HG02610 (cell line): ENCODE results near the gene HSPA14.
A peak's percentile ranks its signal among the peaks of the same experiment; 100 is the strongest.
"Not testable (repeated sequence)": the region's sequence is repeated elsewhere in the genome, so short reads cannot be mapped to it uniquely, and the experiment has no call there.

ENCODE experiments used
- ATAC-seq: cut with Tn5 transposase; IDR thresholded peaks from one replicate; pipeline ENCODE4 v1.9.1; 2021; ENCODE audit warnings: mild to moderate bottlenecking, moderate library complexity; ENCODE audit not compliant: unreplicated experiment

Gene HSPA14, protein sequence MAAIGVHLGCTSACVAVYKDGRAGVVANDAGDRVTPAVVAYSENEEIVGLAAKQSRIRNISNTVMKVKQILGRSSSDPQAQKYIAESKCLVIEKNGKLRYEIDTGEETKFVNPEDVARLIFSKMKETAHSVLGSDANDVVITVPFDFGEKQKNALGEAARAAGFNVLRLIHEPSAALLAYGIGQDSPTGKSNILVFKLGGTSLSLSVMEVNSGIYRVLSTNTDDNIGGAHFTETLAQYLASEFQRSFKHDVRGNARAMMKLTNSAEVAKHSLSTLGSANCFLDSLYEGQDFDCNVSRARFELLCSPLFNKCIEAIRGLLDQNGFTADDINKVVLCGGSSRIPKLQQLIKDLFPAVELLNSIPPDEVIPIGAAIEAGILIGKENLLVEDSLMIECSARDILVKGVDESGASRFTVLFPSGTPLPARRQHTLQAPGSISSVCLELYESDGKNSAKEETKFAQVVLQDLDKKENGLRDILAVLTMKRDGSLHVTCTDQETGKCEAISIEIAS

GRCh38 chr10:14837757-14838581, at the start of gene HSPA14, which contains the start of the genes CDNF and MSANTD7:
Gene HSPA14 (plus strand): TSS chr10:14838306. CDS start chr10:14838403, 97 bp downstream.
Gene CDNF (minus strand): TSS chr10:14838037. CDS start chr10:14837946, 91 bp downstream.
Gene MSANTD7 (plus strand): TSS chr10:14838306. CDS start chr10:14842285, 3,979 bp downstream.
- peak; percentile 94 for ATAC-seq

DNA sequence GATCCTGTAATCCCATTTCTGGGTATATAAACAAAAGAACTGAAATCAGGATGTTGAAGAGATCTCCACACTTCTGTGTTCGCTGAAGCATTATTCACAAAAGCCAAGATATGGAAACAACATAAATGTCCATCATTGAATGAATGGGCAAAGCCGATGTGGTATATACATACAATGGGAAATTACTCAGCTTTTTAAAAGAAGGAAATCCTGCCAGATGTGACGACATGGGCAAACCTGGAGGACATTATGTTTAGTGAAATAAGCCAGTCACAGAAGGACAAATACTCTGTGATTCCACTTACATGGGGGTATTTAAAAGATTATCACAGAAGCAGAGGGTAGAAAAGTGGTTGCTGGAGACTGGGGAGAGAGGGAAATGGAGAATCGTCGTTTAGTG, 39.5 kb upstream of the HSPA14 start:
- no peak for ATAC-seq

GRCh38 chr10:14800397-14800796, 37.7 kb upstream of the HSPA14 start:
- ATAC-seq: no peak

- ATAC-seq: no peak
Measured at GRCh38 chr10:14801723-14802122, 36.4 kb upstream of the HSPA14 start.

GRCh38 chr10:14803827-14804226, 34.3 kb upstream of the HSPA14 start:
- ATAC-seq: no peak

DNA sequence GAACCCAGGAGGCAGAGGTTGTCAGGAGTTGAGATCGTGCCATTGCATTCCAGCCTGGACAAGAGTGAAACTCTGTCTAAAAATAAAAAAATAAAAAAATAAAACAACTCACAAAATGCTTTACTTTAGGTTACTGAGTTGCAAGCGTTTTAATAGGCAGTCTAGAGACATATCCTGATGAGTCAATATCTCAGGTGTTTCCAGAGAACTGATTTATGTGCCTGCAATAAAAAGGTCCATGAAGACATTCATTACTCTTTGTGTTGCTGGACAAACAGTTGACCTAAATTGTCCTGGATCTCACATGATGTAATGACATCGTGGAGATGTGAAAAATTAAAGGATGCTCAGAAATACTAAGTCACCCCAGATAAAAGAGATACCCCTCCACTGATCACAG, 31.8 kb upstream of the HSPA14 start:
- no peak for ATAC-seq

DNA sequence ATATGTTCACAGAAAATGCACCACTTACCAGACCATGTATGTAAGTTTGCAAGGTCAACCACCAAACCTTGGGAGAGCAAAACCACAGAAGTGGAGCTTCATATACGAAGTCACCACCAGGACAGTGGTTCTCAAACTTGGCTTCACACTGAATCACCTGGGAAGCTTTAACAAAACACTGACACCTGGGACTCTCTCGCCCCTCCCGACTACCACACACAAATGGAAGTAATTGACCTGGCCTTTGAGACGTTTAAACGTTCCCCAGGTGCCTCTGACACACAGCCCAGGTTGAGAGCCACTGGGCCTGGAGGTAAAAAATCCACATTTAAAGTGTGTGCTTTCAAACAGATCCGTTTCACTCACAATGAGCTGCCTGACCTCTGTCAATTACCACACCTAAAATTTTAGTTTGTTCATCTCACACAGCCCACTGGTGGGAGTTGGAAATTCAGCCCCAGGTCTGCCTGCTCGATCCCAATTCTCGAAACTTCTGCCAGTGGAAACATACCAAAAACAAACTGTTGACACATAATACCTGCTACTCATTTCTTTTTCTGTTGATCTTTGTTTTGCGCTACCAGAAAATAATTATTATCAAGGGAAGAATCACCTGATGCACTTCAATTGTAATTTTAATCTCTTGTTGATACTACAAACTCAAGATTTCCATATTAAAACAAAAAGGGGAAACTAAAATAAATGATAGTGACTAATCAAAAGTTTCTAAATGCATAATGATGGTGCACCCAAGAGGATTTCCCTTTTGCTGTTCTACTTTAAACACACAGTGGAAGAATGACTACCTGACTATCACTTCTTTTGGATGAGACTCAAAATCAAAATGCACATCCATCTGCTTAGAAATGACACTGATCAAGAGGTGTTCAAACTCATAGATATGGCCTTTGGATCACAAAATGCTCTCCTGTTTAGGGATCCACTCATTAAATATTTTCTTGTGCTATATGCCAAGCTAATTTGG, 26.8 kb upstream of the HSPA14 start:
- ATAC-seq: no peak

GRCh38 chr10:14812271-14812670, 25.8 kb upstream of the HSPA14 start:
- no peak for ATAC-seq

DNA sequence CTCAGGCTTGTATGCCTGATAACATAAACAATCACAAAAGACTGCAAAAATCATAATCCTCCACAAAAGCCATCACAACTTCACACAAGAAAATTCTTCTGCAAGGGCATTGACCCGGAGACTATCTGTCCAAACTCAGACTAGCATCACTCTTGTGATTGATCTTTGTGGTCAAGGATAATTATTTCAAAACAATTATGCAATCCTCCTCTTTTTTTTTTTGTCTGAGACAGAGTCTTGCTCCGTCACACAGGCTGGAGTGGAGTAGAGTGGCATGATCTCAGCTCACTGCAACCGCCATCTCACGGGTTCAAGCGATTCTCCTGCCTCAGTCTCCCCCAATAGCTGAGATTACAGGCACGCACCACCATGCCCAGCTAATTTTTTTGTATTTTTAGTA, 22.4 kb upstream of the HSPA14 start:
- ATAC-seq: no peak

- not testable (repeated sequence) for ATAC-seq
Measured at GRCh38 chr10:14816717-14817116, 21.4 kb upstream of the HSPA14 start.

GRCh38 chr10:14820010-14820774, 17.9 kb upstream of the HSPA14 start:
- no peak for ATAC-seq

- no peak for ATAC-seq
Measured at GRCh38 chr10:14820775-14821154, 17.3 kb upstream of the HSPA14 start.

DNA sequence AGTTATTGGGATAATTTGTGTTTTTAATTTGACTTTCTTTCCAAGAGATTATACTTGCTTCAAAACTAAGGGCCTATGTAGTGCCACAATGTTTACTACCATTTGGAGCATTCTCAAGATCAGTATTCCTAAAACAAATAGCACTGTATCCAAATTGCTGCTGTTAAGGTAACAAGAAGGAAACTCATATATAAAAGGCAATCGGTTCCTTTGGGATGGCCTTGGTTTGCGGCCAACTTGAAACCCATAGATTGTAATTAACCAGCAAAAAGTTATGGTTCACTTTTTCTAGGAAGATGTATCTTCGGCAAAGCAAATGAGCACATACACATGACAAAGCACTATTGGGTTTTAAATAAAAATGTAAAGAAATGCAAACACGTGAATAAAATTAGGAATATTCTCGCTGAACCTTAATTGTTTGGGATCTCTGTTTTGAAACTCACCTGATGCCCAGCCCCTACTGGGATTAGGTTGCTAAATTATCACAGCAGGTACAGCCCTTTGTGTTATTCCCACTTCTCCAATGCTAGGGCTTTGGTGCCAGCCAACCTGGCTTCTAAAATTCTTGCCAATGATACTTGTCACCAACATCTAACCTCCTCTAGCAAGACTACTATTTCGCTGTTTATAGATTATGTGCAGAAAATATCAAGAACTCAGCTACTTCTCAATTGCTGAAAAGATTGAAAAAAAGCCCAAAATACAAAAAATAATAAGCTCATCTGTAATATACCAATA, 16.3 kb upstream of the HSPA14 start:
- ATAC-seq: no peak

DNA sequence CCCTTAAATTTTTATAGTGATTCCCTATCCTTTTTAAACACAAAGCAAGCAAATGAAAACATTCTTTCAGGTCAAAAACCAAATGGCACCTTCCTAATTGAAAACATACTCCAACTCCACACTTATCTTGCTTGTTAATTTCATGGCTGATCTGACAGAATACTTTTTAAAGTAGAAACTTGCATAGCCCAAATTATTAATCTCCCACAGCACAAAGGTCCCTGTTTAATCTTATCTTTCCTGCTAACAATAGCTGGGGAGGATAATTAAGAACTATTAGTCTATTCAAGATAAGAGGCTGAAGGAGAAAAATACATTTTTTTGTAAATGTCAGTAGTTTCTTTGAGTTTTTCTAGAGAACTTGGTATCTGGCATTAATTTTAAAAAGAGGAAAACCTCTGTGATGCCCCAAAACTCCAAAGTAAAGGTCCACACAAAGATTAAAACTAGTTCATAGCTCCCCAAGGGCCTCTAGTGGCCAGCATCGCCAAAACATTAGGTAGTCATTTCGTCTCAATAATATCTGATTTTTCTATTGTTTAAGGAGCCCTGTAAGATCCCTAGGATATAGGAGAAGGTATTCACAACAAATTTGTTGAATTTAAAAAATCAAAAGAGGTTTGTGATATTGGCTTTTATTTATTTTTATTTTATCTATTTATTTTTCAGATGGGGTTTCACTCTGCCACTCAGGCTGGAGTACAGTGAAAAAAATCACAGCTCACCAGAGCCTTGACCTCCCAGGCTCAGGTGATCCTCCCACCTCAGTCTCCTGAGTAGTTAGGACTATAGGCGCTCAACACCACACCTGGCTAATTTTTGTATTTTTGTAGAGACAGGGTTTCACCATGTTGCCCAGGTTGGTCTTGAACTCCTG, 15.0 kb upstream of the HSPA14 start:
- no peak for ATAC-seq

GRCh38 chr10:14823966-14824365, 14.1 kb upstream of the HSPA14 start:
- no peak for ATAC-seq

- ATAC-seq: no peak
Measured at GRCh38 chr10:14826076-14826829, 11.9 kb upstream of the HSPA14 start.

- ATAC-seq: no peak
Measured at GRCh38 chr10:14833106-14833505, 5.0 kb upstream of the HSPA14 start.
